ENCODE results near the gene PLS1.

Gene PLS1

DNA sequence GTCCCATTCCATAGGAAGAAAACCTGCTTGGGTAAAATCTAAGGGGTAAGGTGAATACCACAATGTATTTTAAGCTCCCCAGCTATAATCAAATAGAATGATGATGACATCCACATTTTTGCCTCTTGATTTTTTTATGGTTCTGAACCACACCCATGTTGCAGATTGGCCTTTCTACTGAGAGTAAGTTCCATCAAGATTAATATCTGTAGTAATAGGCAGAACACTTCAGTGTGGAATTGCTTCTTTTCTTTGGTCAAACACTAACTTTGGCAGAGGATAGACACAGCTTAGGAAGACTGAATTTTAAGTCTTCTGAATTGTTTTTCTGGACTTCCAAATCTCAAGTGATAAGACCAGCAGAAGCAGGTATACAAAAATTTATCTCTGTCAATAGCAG, 27.0 kb downstream of the PLS1 start:
- H3K27ac ChIP-seq (replicated peaks) = no peak overlapping the region
- DNase-seq (ENCODE audit: low read depth in 1 of 2, low spot score in 1 of 2) = no peak
- no peak overlapping the region for H3K4me3 ChIP-seq (replicated peaks; ENCODE audit: insufficient read depth, low read length)
- H3K27me3 ChIP-seq (ENCODE audit: insufficient read depth, poor library complexity, severe bottlenecking) = no peaks in the 10 kb centered on the region
- no peak for TF ChIP-seq POLR2AphosphoS5 (IDR thresholded peaks at IDR 0.05; ENCODE audit: low read depth)
- TF ChIP-seq REST (IDR thresholded peaks at IDR 0.05; ENCODE audit: insufficient replicate concordance, low read depth) = no peak
- TF ChIP-seq GABPA (IDR thresholded peaks at IDR 0.05; ENCODE audit: low read depth) = no peak
- no peak for TF ChIP-seq SPI1 (IDR thresholded peaks at IDR 0.05; ENCODE audit: borderline replicate concordance, low read depth)
- TF ChIP-seq, protein P1, sequence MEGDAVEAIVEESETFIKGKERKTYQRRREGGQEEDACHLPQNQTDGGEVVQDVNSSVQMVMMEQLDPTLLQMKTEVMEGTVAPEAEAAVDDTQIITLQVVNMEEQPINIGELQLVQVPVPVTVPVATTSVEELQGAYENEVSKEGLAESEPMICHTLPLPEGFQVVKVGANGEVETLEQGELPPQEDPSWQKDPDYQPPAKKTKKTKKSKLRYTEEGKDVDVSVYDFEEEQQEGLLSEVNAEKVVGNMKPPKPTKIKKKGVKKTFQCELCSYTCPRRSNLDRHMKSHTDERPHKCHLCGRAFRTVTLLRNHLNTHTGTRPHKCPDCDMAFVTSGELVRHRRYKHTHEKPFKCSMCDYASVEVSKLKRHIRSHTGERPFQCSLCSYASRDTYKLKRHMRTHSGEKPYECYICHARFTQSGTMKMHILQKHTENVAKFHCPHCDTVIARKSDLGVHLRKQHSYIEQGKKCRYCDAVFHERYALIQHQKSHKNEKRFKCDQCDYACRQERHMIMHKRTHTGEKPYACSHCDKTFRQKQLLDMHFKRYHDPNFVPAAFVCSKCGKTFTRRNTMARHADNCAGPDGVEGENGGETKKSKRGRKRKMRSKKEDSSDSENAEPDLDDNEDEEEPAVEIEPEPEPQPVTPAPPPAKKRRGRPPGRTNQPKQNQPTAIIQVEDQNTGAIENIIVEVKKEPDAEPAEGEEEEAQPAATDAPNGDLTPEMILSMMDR (IDR thresholded peaks at IDR 0.05; ENCODE audit: insufficient read depth, low read length) = no peak

GRCh38 chr3:142624341-142625152, 28.4 kb downstream of the PLS1 start:
- H3K27me3 ChIP-seq (ENCODE audit: insufficient read depth, poor library complexity, severe bottlenecking) = no peaks in the 10 kb centered on the region
- no peak for DNase-seq (ENCODE audit: low read depth in 1 of 2, low spot score in 1 of 2)
- TF ChIP-seq SPI1 (IDR thresholded peaks at IDR 0.05; ENCODE audit: borderline replicate concordance, low read depth) (no peak), REST (IDR thresholded peaks at IDR 0.05; ENCODE audit: insufficient replicate concordance, low read depth) (no peak), GABPA (IDR thresholded peaks at IDR 0.05; ENCODE audit: low read depth) (no peak), POLR2AphosphoS5 (IDR thresholded peaks at IDR 0.05; ENCODE audit: low read depth) (no peak)
- TF ChIP-seq, protein P1 (IDR thresholded peaks at IDR 0.05; ENCODE audit: insufficient read depth, low read length) = no peak
- no peak overlapping the region for H3K27ac ChIP-seq (replicated peaks)
- H3K4me3 ChIP-seq (replicated peaks; ENCODE audit: insufficient read depth, low read length) = no peak overlapping the region

GRCh38 chr3:142625153-142625440, 28.9 kb downstream of the PLS1 start:
- DNase-seq (ENCODE audit: low read depth in 1 of 2, low spot score in 1 of 2) = no peak
- Histone ChIP-seq H3K27ac (replicated peaks) (no peak overlapping the region), H3K4me3 (replicated peaks; ENCODE audit: insufficient read depth, low read length) (no peak overlapping the region), H3K27me3 (ENCODE audit: insufficient read depth, poor library complexity, severe bottlenecking) (no peaks in the 10 kb centered on the region)
- TF ChIP-seq, protein P1 (IDR thresholded peaks at IDR 0.05; ENCODE audit: insufficient read depth, low read length) = no peak
- no peak for TF ChIP-seq SPI1 (IDR thresholded peaks at IDR 0.05; ENCODE audit: borderline replicate concordance, low read depth)
- TF ChIP-seq POLR2AphosphoS5 (IDR thresholded peaks at IDR 0.05; ENCODE audit: low read depth) = no peak
- no peak for TF ChIP-seq REST (IDR thresholded peaks at IDR 0.05; ENCODE audit: insufficient replicate concordance, low read depth)
- no peak for TF ChIP-seq GABPA (IDR thresholded peaks at IDR 0.05; ENCODE audit: low read depth)

Data from HL-60 (cell line).